ENCODE data around the gene SASH1.

DNA sequence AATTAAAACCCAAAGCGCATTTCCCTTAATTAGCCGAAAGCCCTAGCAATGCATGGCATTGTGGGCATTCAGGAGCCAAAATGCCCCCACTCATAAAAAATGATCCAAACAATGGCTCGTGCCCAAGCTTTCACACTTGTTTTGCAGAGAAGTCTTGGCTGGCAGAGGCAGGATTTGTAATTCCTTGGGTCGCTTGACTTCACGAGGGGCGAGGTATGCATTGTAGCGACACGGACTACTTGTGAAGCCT, 613 bp upstream of the SASH1 start:
- no peak for TF ChIP-seq CTCF (IDR thresholded peaks at IDR 0.05; ENCODE audit: borderline replicate concordance, extremely low read depth, low read length, poor library complexity, severe bottlenecking)
- no peak for TF ChIP-seq EZH2 (IDR thresholded peaks at IDR 0.05; ENCODE audit: borderline replicate concordance, low read depth, low read length, severe bottlenecking)
